Thyroid gland (tissue), 4 donors: ENCODE measurements around the gene LRIT2.

ENCODE experiments used
- CTCF ChIP-seq, 6 experiments: fragments of 200-600 bp in 3 of 6; fragments of 450-650 bp in 3 of 6; sonication (generic) in 3 of 6; IDR thresholded peaks; one replicate each; pipeline ENCODE4 v1.5.1; 2016 to 2019; ENCODE audit warnings: antibody characterized with exemption in 6 of 6, mild to moderate bottlenecking in 2 of 6, inconsistent platforms in 1 of 6, moderate library complexity in 1 of 6
- POLR2A ChIP-seq, 2 donors: fragments of 450-650 bp; IDR thresholded peaks; one replicate each; pipeline ENCODE4 v1.6.1; 2017; ENCODE audit warnings: antibody characterized with exemption in 2 of 2, mild to moderate bottlenecking in 2 of 2, moderate library complexity in 1 of 2

DNA sequence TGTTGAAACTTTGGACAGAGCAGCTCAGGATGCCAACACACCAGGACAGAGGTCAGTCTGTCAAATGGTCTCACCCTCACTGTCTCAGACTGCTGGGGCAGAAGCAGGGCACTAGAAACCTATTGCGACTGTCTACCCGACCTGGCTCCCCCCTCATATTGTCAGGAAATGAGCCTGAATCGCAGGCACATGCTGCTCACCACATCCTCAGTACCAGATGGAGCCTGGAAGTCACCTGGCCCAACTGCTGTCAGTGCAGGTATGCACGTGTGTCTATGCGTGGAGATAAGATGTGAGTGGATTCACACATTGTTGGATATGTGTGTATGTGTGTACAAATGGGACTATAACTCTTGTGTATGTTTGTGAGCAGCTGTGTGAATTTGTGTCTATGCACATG lies 34.2 kb downstream of the LRIT2 start:
- TF ChIP-seq CTCF (IDR thresholded peaks at IDR 0.05) (no peak), POLR2A (IDR thresholded peaks at IDR 0.05) (no peak)
